Body of pancreas (tissue), 4 donors: ENCODE measurements around the gene DHCR7.

Experiments used
- POLR2A ChIP-seq, 3 donors: fragments of 450-650 bp; IDR thresholded peaks; one replicate each; pipeline ENCODE4 v1.6.1; 2016; ENCODE audit warnings: antibody characterized with exemption in 3 of 3, mild to moderate bottlenecking in 2 of 3
- TF ChIP-seq, protein P1 (sequence below), 7 experiments: fragments of 450-650 bp in 4 of 7; fragments of 200-600 bp in 3 of 7; sonication (generic) in 3 of 7; IDR thresholded peaks; one replicate each; pipeline ENCODE4 v1.5.1; 2016 to 2019; ENCODE audit warnings: antibody characterized with exemption in 7 of 7

GRCh38 chr11:71467164-71467563 is 19.0 kb upstream of the DHCR7 start:
- TF ChIP-seq, protein P1, sequence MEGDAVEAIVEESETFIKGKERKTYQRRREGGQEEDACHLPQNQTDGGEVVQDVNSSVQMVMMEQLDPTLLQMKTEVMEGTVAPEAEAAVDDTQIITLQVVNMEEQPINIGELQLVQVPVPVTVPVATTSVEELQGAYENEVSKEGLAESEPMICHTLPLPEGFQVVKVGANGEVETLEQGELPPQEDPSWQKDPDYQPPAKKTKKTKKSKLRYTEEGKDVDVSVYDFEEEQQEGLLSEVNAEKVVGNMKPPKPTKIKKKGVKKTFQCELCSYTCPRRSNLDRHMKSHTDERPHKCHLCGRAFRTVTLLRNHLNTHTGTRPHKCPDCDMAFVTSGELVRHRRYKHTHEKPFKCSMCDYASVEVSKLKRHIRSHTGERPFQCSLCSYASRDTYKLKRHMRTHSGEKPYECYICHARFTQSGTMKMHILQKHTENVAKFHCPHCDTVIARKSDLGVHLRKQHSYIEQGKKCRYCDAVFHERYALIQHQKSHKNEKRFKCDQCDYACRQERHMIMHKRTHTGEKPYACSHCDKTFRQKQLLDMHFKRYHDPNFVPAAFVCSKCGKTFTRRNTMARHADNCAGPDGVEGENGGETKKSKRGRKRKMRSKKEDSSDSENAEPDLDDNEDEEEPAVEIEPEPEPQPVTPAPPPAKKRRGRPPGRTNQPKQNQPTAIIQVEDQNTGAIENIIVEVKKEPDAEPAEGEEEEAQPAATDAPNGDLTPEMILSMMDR (IDR thresholded peaks at IDR 0.05), result no peak
- no peak for TF ChIP-seq POLR2A (IDR thresholded peaks at IDR 0.05)
